Activated CD8-positive, alpha-beta T cell treated with anti-CD3 and anti-CD28 coated beads for 36 hours (primary cell): ENCODE measurements around the gene PHLDA3. TPM values are rescaled to one million over a fixed set of nuclear protein-coding genes. Genes with fewer than 3 reads are reported as not detected.
"Not testable (repeated sequence)": the region's sequence is repeated elsewhere in the genome, so short reads cannot be mapped to it uniquely, and the experiment has no call there.

Experiments used
- ATAC-seq: fragments of 200-7000 bp; cut with Tn5 transposase; one replicate; pipeline ENCODE4 v1.10.0; 2021; ENCODE audit warnings: mild to moderate bottlenecking, moderate library complexity
- CTCF ChIA-PET: fragments of 350-600 bp; sonication (Branson Sonifier 250); formaldehyde crosslinking; loops from one replicate; lab custom pipeline; 2021; ENCODE audit warnings: antibody characterized with exemption; lab: Charles Lee
- POLR2A ChIA-PET: fragments of 350-600 bp; sonication (Branson Sonifier 250); formaldehyde crosslinking; loops from one replicate; lab custom pipeline; 2021; ENCODE audit warnings: antibody characterized with exemption; lab: Charles Lee
- DNase-seq: peaks from one replicate; pipeline ENCODE4 v3.0.0-alpha.2; 2020
- H3K27ac Mint-ChIP-seq: one replicate; pipeline ENCODE4 v1.8.0; 2021; ENCODE audit warnings: mild to moderate bottlenecking, mixed read lengths
- H3K27me3 Mint-ChIP-seq: one replicate; pipeline ENCODE4 v1.8.0; 2021; ENCODE audit warnings: mixed read lengths
- H3K36me3 Mint-ChIP-seq: one replicate; pipeline ENCODE4 v1.8.0; 2021; ENCODE audit warnings: low read depth, mixed read lengths
- H3K4me1 Mint-ChIP-seq: one replicate; pipeline ENCODE4 v1.8.0; 2021; ENCODE audit warnings: low read depth, mixed read lengths
- H3K4me3 Mint-ChIP-seq: one replicate; pipeline ENCODE4 v1.8.0; 2021; ENCODE audit warnings: mild to moderate bottlenecking, moderate library complexity, mixed read lengths
- H3K9me3 Mint-ChIP-seq: one replicate; pipeline ENCODE4 v1.8.0; 2021; ENCODE audit warnings: mixed read lengths
- CTCF ChIP-seq: fragments of 200-600 bp; IDR thresholded peaks from one replicate; pipeline ENCODE4 v1.8.0; 2022; ENCODE audit warnings: antibody characterized with exemption, mild to moderate bottlenecking
- intact Hi-C: fragments of 100-400 bp; cut with micrococcal nuclease; formaldehyde crosslinking; loops from one replicate; pipeline ENCODE4 v1.10.0; 2022
- total RNA-seq, 2 experiments: library from RNA; stranded (reverse); gene quantifications; one replicate each; pipeline ENCODE4 v1.2.3, GENCODE V29; 2021

The PHLDA3 gene
- total RNA-seq, 2 experiments from 2014 or later = 6.2 to 7.9 TPM

- no peak for TF ChIP-seq CTCF
- intact Hi-C loops = no loop called here
- Mint-ChIP-seq H3K4me1 (peaks cover 7% of the 10 kb centered on the region), H3K4me3 (no peak overlapping the region), H3K9me3 (no peaks in the 10 kb centered on the region), H3K27ac (no peak overlapping the region), H3K27me3 (peaks cover 31% of the 10 kb centered on the region), H3K36me3 (no peaks in the 10 kb centered on the region)
- ATAC-seq = no peak
- DNase-seq = no peak
- ChIA-PET CTCF (interaction anchor here (0.6 to 29.4 kb wide), 5 partner anchors 28 to 41 kb away, joined by 3 to 796 read pairs (median 6); partner anchors contain the start of gene CSRP1), POLR2A (interaction anchor here (0.6 kb wide), 1 partner anchor 400 kb away, joined by 3 read pairs; no protein-coding TSS in a partner anchor)
These were observed 7.8 kb upstream of the PHLDA3 start for GRCh38 chr1:201476670-201477344.

DNA sequence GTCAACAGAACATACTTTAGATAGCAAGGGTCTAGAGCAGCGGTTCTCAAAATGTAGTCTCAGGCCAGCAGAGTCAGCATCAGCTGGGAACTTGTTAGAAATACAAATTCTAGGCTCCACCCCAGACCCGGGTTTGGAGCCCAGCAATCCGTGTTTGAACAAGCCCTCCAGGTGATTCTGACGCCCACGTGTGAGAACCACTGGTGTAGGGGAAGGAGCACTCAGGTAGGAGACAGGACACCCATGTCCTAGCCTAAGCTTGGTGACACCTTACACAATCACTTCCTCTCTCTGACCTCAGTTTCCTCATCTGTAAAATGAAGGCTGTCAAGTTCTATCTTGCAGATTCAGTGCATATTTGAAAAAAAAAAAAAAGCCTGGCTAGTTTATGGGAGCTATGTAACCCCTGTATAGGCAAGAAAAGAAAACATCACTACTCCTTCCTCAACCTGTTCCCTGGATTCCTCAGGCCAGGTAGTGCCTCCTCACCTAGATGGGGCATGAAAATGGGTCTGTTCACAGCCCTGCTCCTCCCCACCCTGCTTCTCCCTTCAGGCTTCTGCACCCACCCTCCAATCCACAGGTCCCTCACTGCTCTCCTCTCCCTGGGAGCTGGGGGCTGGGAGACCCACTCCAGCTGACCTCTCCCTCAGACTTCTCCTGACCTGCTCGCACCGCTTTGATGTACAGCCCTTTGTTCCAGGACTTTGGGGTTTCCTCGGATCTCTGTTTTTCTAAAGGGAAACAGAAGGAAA lies 7.1 kb upstream of the PHLDA3 start:
- peaks cover 33% of the 10 kb centered on the region for H3K27me3 Mint-ChIP-seq
- ChIA-PET CTCF (interaction anchor here (0.9 to 1.7 kb wide), 2 partner anchors 29 to 37 kb away, joined by 4 to 6 read pairs; no protein-coding TSS in a partner anchor), POLR2A (interaction anchor here (0.6 kb wide), 1 partner anchor 399 kb away, joined by 3 read pairs; no protein-coding TSS in a partner anchor)
- H3K27ac Mint-ChIP-seq = no peak overlapping the region
- no peak overlapping the region for H3K4me3 Mint-ChIP-seq
- intact Hi-C loops = no loop called here
- H3K9me3 Mint-ChIP-seq = no peaks in the 10 kb centered on the region
- H3K4me1 Mint-ChIP-seq = peaks cover 3% of the 10 kb centered on the region
- ATAC-seq (no peak), DNase-seq (no peak)
- no peak for TF ChIP-seq CTCF
- H3K36me3 Mint-ChIP-seq = no peaks in the 10 kb centered on the region

GRCh38 chr1:201475130-201475529 lies 6.1 kb upstream of the PHLDA3 start:
- Mint-ChIP-seq H3K4me1 (no peaks in the 10 kb centered on the region), H3K36me3 (no peaks in the 10 kb centered on the region), H3K4me3 (no peak overlapping the region), H3K27ac (no peak overlapping the region), H3K27me3 (peaks cover 33% of the 10 kb centered on the region), H3K9me3 (no peaks in the 10 kb centered on the region)
- ChIA-PET CTCF (interaction anchor here (1.7 kb wide), 1 partner anchor 38 kb away, joined by 6 read pairs; no protein-coding TSS in a partner anchor), POLR2A (no interaction called here)
- intact Hi-C loops = no loop called here
- no peak for TF ChIP-seq CTCF
- DNase-seq (no peak), ATAC-seq (no peak)

GRCh38 chr1:201473296-201473695 lies 4.3 kb upstream of the PHLDA3 start:
- H3K27me3 Mint-ChIP-seq = peaks cover 39% of the 10 kb centered on the region
- H3K27ac Mint-ChIP-seq = no peak overlapping the region
- ChIA-PET POLR2A (no interaction called here), CTCF (interaction anchor here (1.2 to 1.3 kb wide), 2 partner anchors 9 to 38 kb away, joined by 3 to 4 read pairs; no protein-coding TSS in a partner anchor)
- H3K36me3 Mint-ChIP-seq = no peaks in the 10 kb centered on the region
- ATAC-seq (no peak), DNase-seq (no peak)
- H3K4me1 Mint-ChIP-seq = peaks cover 3% of the 10 kb centered on the region
- no peak overlapping the region for H3K4me3 Mint-ChIP-seq
- intact Hi-C loops = no loop called here
- H3K9me3 Mint-ChIP-seq = no peaks in the 10 kb centered on the region
- TF ChIP-seq CTCF = no peak

DNA sequence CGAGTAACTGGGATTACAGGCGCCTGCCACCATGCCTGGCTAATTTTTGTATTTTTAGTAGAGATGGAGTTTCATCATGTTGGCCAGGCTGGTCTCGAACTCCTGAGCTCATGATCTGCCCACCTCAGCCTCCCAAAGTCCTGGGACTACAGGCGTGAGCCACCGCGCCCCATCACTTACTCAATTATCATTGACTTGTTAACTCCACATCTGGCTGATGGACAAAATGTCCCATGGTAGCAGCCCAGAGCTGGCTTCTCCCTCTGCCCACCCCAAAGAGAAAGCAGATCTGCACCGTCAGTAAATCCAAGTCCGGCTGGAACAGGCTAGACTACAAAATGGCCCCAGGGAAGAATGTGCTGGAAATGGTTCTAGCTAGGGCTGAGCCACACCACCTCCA lies 3.3 kb upstream of the PHLDA3 start:
- CTCF ChIA-PET = interaction anchor here (1.2 to 1.5 kb wide), 3 partner anchors 10 to 41 kb away, joined by 3 to 6 read pairs (median 3); no protein-coding TSS in a partner anchor
- H3K4me1 Mint-ChIP-seq, H3K4me3 Mint-ChIP-seq, H3K9me3 Mint-ChIP-seq, H3K36me3 Mint-ChIP-seq, DNase-seq, ATAC-seq, POLR2A ChIA-PET, intact Hi-C loops, H3K27ac Mint-ChIP-seq: not testable (repeated sequence)
- peaks cover 46% of the 10 kb centered on the region for H3K27me3 Mint-ChIP-seq
